Body of pancreas (tissue), 4 donors: ENCODE measurements around the gene FKBP15. TPM values are rescaled to one million over a fixed set of nuclear protein-coding genes. Genes with fewer than 3 reads are reported as not detected.
A peak's percentile ranks its signal among the peaks of the same experiment; 100 is the strongest.

Source experiments
- ATAC-seq: fragments of 150-250 bp; one replicate; pipeline ENCODE4 v1.9.1; 2016
- DNase-seq, 4 donors: peaks; one replicate each; pipeline ENCODE4 v3.0.0-alpha.2; 2019
- H3K27ac ChIP-seq, 4 donors: fragments of 200-600 bp; sonication (generic); 1 replicate in 3 of 4; 2 replicates in 1 of 4; pipeline versions ENCODE4 v1.5.1 to v1.6.1; 2016 to 2019; ENCODE audit warnings: mild to moderate bottlenecking in 1 of 4, mixed read lengths in 1 of 4, moderate library complexity in 1 of 4
- H3K27me3 ChIP-seq, 2 donors: fragments of 200-600 bp; sonication (generic); one replicate each; pipeline ENCODE4 v1.6.0; 2016; ENCODE audit warnings: mild to moderate bottlenecking in 1 of 2
- H3K36me3 ChIP-seq, 2 donors: fragments of 200-600 bp; sonication (generic); replicated peaks in 1 of 2; 2 replicates each; pipeline ENCODE4 v1.5.1; 2016; ENCODE audit warnings: low read depth in 2 of 2; ENCODE audit not compliant: insufficient read depth in 1 of 2
- H3K4me1 ChIP-seq: fragments of 200-600 bp; sonication (generic); one replicate; pipeline ENCODE4 v1.6.0; 2016
- H3K4me3 ChIP-seq, 2 donors: fragments of 200-600 bp; sonication (generic); 1 replicate in 1 of 2; 2 replicates in 1 of 2; pipeline ENCODE4 v1.5.1; 2016 to 2019
- H3K9me3 ChIP-seq, 3 donors: fragments of 200-600 bp; sonication (generic); 1 replicate in 2 of 3; 2 replicates in 1 of 3; pipeline ENCODE4 v1.5.1; 2016
- POLR2A ChIP-seq, 3 donors: fragments of 450-650 bp; IDR thresholded peaks; one replicate each; pipeline ENCODE4 v1.6.1; 2016; ENCODE audit warnings: antibody characterized with exemption in 3 of 3, mild to moderate bottlenecking in 2 of 3
- WGBS, 2 donors: methylation state at CpG; one replicate each; pipeline ENCODE4 v1.1.5; 2017; 5-methylcytosine and 5-hydroxymethylcytosine counted together
- intact Hi-C: fragments of 100-400 bp; cut with DNase I; formaldehyde crosslinking; loops from one replicate; pipeline ENCODE4 v1.15.1; 2023
- total RNA-seq, 2 donors: library from RNA; depleted of rRNA; stranded (reverse); fragments of >200 nt; gene quantifications; one replicate each; pipeline ENCODE4 v1.1.0, GENCODE V29; 2016
- TF ChIP-seq, protein P1 (sequence below), 7 experiments: fragments of 450-650 bp in 4 of 7; fragments of 200-600 bp in 3 of 7; sonication (generic) in 3 of 7; IDR thresholded peaks; one replicate each; pipeline ENCODE4 v1.5.1; 2016 to 2019; ENCODE audit warnings: antibody characterized with exemption in 7 of 7

Gene FKBP15
- 10 to 100 TPM; 15.8 to 21.3 TPM for total RNA-seq

DNA sequence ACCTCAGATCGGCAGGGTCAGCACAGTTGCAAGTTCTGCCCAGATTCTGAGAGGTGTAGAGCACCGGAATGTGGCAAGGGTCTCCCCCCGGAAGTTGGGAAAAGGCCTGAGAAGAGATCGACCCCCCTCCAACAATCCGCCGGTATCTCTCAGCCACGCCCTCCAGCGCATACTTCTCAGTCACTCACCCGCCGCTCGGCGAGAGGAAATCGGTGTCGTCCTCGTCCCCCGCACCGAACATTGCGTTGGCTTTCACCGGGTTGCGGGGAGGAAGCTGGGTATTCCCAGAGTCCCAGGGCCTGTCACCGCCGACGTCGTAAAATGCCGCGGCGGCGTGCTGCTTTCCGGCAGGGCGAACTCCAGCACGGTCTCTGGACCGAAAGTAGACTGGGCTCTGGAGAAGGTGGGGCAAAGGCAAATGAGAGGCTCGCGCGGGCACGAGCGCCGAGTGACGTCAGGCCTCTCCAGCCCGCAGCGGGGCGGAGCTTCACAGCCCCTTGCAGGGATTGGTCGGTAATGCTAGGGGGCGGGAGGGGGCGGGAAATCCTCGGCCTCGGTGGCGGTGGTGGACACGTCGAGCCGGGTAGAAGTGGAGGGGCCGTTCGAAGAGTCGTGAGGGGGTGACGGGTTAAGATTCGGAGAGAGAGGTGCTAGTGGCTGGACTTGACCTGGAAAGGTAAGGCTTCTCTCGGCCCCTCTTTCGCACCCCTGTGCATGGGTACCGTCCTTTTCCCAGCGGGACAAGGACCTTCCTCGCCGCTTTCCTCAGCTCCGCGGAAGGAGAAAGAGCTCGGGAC is at the start of gene FKBP15, which contains the start of gene SLC31A1:
FKBP15 (minus strand) TSS at position 275 of the 797 bp plus-strand sequence; CDS start at position 241, 34 bp downstream.
SLC31A1 (plus strand) TSS at position 542 of the 797 bp plus-strand sequence. CDS start 34,605 bp downstream, outside the sequence.
- Histone ChIP-seq H3K36me3 (no peaks in the 10 kb centered on the region), H3K27ac (peak within 1 kb of the TSS; percentile 79 to 92 (median 89)), H3K9me3 (no peaks in the 10 kb centered on the region), H3K27me3 (no peaks in the 10 kb centered on the region), H3K4me1 (peaks cover 42% of the 10 kb centered on the region), H3K4me3 (peak within 1 kb of the TSS; percentile 83 to 86)
- intact Hi-C loops, result no loop called here
- DNase-seq (peak; percentile 98 to 99 (median 98)), ATAC-seq (peak; percentile 100)
- 0% methylated on average over 25 to 65 of the region's 65 CpGs for WGBS, 2 donors
- TF ChIP-seq, protein P1, sequence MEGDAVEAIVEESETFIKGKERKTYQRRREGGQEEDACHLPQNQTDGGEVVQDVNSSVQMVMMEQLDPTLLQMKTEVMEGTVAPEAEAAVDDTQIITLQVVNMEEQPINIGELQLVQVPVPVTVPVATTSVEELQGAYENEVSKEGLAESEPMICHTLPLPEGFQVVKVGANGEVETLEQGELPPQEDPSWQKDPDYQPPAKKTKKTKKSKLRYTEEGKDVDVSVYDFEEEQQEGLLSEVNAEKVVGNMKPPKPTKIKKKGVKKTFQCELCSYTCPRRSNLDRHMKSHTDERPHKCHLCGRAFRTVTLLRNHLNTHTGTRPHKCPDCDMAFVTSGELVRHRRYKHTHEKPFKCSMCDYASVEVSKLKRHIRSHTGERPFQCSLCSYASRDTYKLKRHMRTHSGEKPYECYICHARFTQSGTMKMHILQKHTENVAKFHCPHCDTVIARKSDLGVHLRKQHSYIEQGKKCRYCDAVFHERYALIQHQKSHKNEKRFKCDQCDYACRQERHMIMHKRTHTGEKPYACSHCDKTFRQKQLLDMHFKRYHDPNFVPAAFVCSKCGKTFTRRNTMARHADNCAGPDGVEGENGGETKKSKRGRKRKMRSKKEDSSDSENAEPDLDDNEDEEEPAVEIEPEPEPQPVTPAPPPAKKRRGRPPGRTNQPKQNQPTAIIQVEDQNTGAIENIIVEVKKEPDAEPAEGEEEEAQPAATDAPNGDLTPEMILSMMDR (IDR thresholded peaks at IDR 0.05), result no peak
- TF ChIP-seq POLR2A (IDR thresholded peaks at IDR 0.05), result peak; percentile 66 to 88 (median 84)

DNA sequence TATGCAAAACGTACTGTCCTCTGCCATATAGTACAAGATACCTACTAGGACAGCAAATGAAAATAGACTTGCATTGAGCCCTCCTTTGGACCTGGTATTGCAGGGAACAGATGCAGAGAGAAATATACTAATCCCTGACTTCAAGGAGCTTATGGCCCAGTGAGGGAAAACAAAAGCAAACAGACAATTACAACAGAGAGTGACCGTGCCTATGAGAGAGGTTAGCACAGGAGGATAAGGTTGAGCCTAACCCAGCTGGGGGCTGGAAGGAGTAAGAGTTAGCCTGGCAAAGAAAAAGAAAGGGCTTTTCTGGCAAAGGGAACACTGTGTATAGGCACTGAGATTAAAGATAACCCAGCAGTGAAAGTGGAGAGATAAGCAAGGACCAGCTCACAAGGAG is 48.8 kb upstream of the FKBP15 start:
- H3K36me3 ChIP-seq, result peaks cover 0 to 18% of the 10 kb centered on the region in 2 donors
- no peak overlapping the region for H3K4me3 ChIP-seq
- DNase-seq (no peak), ATAC-seq (no peak)
- 74 to 83% methylated on average over 2 of the region's 2 CpGs for WGBS, 2 donors
- H3K9me3 ChIP-seq, result no peaks in the 10 kb centered on the region
- no peak overlapping the region for H3K27ac ChIP-seq
- no peaks in the 10 kb centered on the region for H3K27me3 ChIP-seq
- H3K4me1 ChIP-seq, result peaks cover 10% of the 10 kb centered on the region
- no peak for TF ChIP-seq POLR2A (IDR thresholded peaks at IDR 0.05)
- TF ChIP-seq, protein P1 (IDR thresholded peaks at IDR 0.05), result no peak
- intact Hi-C loops, result loop anchor here (5.0 kb wide), 1 partner anchor 142 kb away; the partner anchor contains the start of genes C9orf43 and POLE3

GRCh38 chr9:113269355-113269754 is 48.3 kb upstream of the FKBP15 start:
- Histone ChIP-seq H3K27me3 (no peaks in the 10 kb centered on the region), H3K9me3 (no peaks in the 10 kb centered on the region), H3K4me1 (peaks cover 7% of the 10 kb centered on the region), H3K4me3 (no peak overlapping the region), H3K27ac (no peak overlapping the region), H3K36me3 (peaks cover 0 to 18% of the 10 kb centered on the region in 2 donors)
- no peak for ATAC-seq
- no peak for TF ChIP-seq POLR2A (IDR thresholded peaks at IDR 0.05)
- TF ChIP-seq, protein P1 (IDR thresholded peaks at IDR 0.05), result no peak
- intact Hi-C loops, result no loop called here
- no peak for DNase-seq
- WGBS, 2 donors, result 84 to 94% methylated on average over 2 of the region's 2 CpGs

DNA sequence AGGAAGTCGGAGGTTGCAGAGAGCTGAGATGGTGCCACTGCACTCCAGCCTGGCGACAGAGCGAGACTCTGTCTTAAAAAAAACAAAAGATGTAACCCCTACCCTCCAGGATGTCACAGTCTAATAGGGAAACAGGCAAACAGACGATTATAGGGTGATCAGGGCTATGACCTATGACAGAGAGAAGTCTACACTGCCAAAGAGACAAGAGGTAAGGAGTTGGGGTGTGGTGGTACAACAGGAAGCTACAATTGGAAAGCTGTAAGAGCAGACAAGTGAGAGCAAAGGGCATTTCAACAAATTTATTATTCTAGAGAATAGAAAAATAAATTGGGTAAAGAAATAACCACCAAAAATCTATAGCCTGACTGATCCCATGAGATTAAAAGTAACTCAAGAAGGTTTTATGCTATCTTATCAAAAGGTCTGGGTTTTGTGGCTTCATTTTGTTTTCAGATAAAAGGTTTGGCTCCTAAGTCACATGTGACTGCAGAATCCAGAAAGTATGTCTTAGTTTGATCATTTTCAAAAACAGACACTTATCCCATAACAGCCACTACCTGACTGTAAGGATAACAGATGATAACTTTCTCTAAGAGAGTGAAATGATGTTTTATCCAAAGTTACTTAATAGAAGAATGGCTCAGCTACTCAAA is 47.0 kb upstream of the FKBP15 start:
- Histone ChIP-seq H3K4me3 (no peak overlapping the region), H3K9me3 (no peaks in the 10 kb centered on the region), H3K27ac (no peak overlapping the region), H3K27me3 (no peaks in the 10 kb centered on the region), H3K36me3 (peaks cover 0 to 17% of the 10 kb centered on the region in 2 donors), H3K4me1 (no peaks in the 10 kb centered on the region)
- ATAC-seq (no peak), DNase-seq (no peak)
- no peak for TF ChIP-seq POLR2A (IDR thresholded peaks at IDR 0.05)
- TF ChIP-seq, protein P1 (IDR thresholded peaks at IDR 0.05), result no peak
- 84% methylated on average over 4 of the region's 4 CpGs for WGBS, 2 donors
- intact Hi-C loops, result no loop called here
